ENCODE measurements around the gene PLAC9. TPM values are rescaled to one million over a fixed set of nuclear protein-coding genes. Genes with fewer than 3 reads are reported as not detected.
"Not testable (repeated sequence)": the region's sequence is repeated elsewhere in the genome, so short reads cannot be mapped to it uniquely, and the experiment has no call there.

Gene PLAC9, protein sequence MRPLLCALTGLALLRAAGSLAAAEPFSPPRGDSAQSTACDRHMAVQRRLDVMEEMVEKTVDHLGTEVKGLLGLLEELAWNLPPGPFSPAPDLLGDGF
- not detected for total RNA-seq

DNA sequence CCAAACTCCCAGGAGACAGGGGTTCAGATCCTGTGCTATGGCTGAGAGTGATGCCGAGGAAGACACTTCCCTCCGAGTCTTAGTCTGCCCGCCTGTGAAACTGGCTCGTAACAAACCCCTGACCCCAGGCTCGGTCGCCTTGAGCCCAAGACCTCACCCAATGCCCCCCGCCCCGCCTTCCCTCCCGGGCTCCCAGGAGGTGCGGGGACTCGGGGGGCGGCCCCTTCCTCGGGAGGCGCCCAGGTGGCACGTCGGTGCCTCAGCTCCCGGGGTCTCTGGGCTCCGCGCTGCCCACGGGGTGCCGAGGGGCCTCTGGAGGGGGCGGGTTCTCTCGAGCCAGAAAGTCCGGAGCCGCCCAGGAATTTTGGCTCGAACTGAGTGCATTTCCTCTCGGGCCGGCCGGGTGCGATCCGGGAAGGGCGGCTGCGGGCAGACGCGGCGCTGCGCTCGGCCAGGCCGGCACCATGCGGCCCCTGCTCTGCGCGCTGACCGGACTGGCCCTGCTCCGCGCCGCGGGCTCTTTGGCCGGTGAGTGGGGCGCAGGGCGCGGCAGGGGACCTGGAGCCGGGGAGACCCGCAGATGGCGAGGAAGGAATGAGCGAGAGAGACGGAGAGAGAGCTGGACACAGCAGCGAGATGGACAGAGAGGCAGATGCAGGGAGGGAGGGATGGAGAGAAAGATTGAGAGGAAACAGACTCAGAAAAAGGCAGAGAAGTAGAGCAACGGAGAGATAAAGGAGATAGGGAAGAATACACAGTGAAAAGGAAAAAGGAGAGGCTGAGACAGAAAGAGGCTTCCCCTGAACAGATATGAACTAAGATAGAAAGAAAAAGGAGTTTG is at the start of gene PLAC9:
Gene PLAC9, plus strand, starts transcription at position 432 of the 841 bp plus-strand sequence. Its CDS starts 33 bp downstream, at position 465.
- no peak within 1 kb of the TSS for H3K4me3 Mint-ChIP-seq
- peaks cover 29% of the 10 kb centered on the region for H3K27me3 Mint-ChIP-seq (ENCODE audit: low read depth)
- intact Hi-C loops (cut with micrococcal nuclease) = no loop called here

GRCh38 chr10:80090121-80090520 is 42.4 kb upstream of the PLAC9 start:
- H3K27me3 Mint-ChIP-seq (ENCODE audit: low read depth) = no peaks in the 10 kb centered on the region
- no peaks in the 10 kb centered on the region for H3K9me3 Mint-ChIP-seq
- H3K36me3 Mint-ChIP-seq (ENCODE audit: low read depth) = no peaks in the 10 kb centered on the region
- intact Hi-C loops (cut with micrococcal nuclease) = no loop called here
- no peak for DNase-seq
- no peak overlapping the region for H3K4me3 Mint-ChIP-seq
- H3K27ac Mint-ChIP-seq = no peak overlapping the region
- H3K4me1 Mint-ChIP-seq (ENCODE audit: low read depth) = no peaks in the 10 kb centered on the region
- CTCF ChIA-PET = interaction anchor here (2.3 kb wide), 1 partner anchor 43 kb away, joined by 9 read pairs; no protein-coding TSS in a partner anchor

More for the DNA sequence above, at the start of gene PLAC9:
- no peaks in the 10 kb centered on the region for H3K9me3 Mint-ChIP-seq
- no peaks in the 10 kb centered on the region for H3K36me3 Mint-ChIP-seq (ENCODE audit: low read depth)
- CTCF ChIA-PET = interaction anchor here (0.9 to 1.3 kb wide), 2 partner anchors 12 to 90 kb away, joined by 3 to 5 read pairs; no protein-coding TSS in a partner anchor
- no peak for DNase-seq
- no peak within 1 kb of the TSS for H3K27ac Mint-ChIP-seq
- peaks cover 4% of the 10 kb centered on the region for H3K4me1 Mint-ChIP-seq (ENCODE audit: low read depth)

DNA sequence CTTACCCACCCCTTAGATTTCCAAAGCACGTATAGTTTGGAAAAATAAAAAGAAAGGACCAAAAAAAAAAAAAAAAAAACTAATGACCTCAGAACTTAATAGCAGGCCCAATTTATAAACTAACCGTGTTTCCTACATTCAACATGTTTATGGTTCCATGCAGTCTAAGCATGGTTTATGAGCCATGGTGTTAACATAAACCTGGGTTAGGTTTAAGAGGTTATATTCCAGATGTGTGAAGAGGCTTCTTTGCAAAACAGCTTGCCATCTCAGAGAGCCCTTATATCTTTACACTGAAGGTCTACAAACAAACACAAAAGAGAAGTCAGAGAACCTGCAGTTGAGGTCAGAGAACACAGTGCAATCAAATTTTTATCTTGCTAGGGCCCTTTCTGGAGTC is 38.3 kb upstream of the PLAC9 start:
- intact Hi-C loops (cut with micrococcal nuclease) = no loop called here
- Mint-ChIP-seq H3K27ac (no peak overlapping the region), H3K36me3 (ENCODE audit: low read depth) (peaks cover 1% of the 10 kb centered on the region), H3K4me3 (no peak overlapping the region), H3K27me3 (ENCODE audit: low read depth) (no peaks in the 10 kb centered on the region), H3K9me3 (no peaks in the 10 kb centered on the region), H3K4me1 (ENCODE audit: low read depth) (no peaks in the 10 kb centered on the region)
- DNase-seq = no peak
- CTCF ChIA-PET = no interaction called here

GRCh38 chr10:80098272-80098671 is 34.3 kb upstream of the PLAC9 start:
- DNase-seq; H3K4me3 Mint-ChIP-seq; H3K27ac Mint-ChIP-seq; intact Hi-C loops (cut with micrococcal nuclease); H3K27me3 Mint-ChIP-seq (ENCODE audit: low read depth); CTCF ChIA-PET; H3K4me1 Mint-ChIP-seq (ENCODE audit: low read depth); H3K36me3 Mint-ChIP-seq (ENCODE audit: low read depth); H3K9me3 Mint-ChIP-seq: not testable (repeated sequence)

GRCh38 chr10:80099295-80099694 is 33.2 kb upstream of the PLAC9 start:
- H3K4me1 Mint-ChIP-seq (ENCODE audit: low read depth); H3K27me3 Mint-ChIP-seq (ENCODE audit: low read depth); H3K9me3 Mint-ChIP-seq; DNase-seq; intact Hi-C loops (cut with micrococcal nuclease); H3K27ac Mint-ChIP-seq; H3K36me3 Mint-ChIP-seq (ENCODE audit: low read depth); H3K4me3 Mint-ChIP-seq; CTCF ChIA-PET: not testable (repeated sequence)

GRCh38 chr10:80100116-80100515 is 32.4 kb upstream of the PLAC9 start:
- H3K4me3 Mint-ChIP-seq = no peak overlapping the region
- H3K9me3 Mint-ChIP-seq = no peaks in the 10 kb centered on the region
- peaks cover 1% of the 10 kb centered on the region for H3K36me3 Mint-ChIP-seq (ENCODE audit: low read depth)
- intact Hi-C loops (cut with micrococcal nuclease) = no loop called here
- peaks cover 13% of the 10 kb centered on the region for H3K4me1 Mint-ChIP-seq (ENCODE audit: low read depth)
- CTCF ChIA-PET = no interaction called here
- DNase-seq = no peak
- no peaks in the 10 kb centered on the region for H3K27me3 Mint-ChIP-seq (ENCODE audit: low read depth)
- H3K27ac Mint-ChIP-seq = no peak overlapping the region

GRCh38 chr10:80100861-80101695 is 31.5 kb upstream of the PLAC9 start:
- no peak overlapping the region for H3K27ac Mint-ChIP-seq
- H3K27me3 Mint-ChIP-seq (ENCODE audit: low read depth) = no peaks in the 10 kb centered on the region
- CTCF ChIA-PET = no interaction called here
- peaks cover 13% of the 10 kb centered on the region for H3K4me1 Mint-ChIP-seq (ENCODE audit: low read depth)
- no peaks in the 10 kb centered on the region for H3K9me3 Mint-ChIP-seq
- intact Hi-C loops (cut with micrococcal nuclease) = no loop called here
- peaks cover 1% of the 10 kb centered on the region for H3K36me3 Mint-ChIP-seq (ENCODE audit: low read depth)
- no peak for DNase-seq
- no peak overlapping the region for H3K4me3 Mint-ChIP-seq

GRCh38 chr10:80104066-80104926 is 28.2 kb upstream of the PLAC9 start:
- H3K36me3 Mint-ChIP-seq (ENCODE audit: low read depth) = peaks cover under 1% of the 10 kb centered on the region
- CTCF ChIA-PET = interaction anchor here (1.1 kb wide), 1 partner anchor 16 kb away, joined by 3 read pairs; no protein-coding TSS in a partner anchor
- peaks cover 13% of the 10 kb centered on the region for H3K4me1 Mint-ChIP-seq (ENCODE audit: low read depth)
- no peak overlapping the region for H3K4me3 Mint-ChIP-seq
- H3K27ac Mint-ChIP-seq = no peak overlapping the region
- DNase-seq = no peak
- peaks cover 13% of the 10 kb centered on the region for H3K9me3 Mint-ChIP-seq
- H3K27me3 Mint-ChIP-seq (ENCODE audit: low read depth) = no peaks in the 10 kb centered on the region
- intact Hi-C loops (cut with micrococcal nuclease) = no loop called here

GRCh38 chr10:80108576-80109239 is 23.8 kb upstream of the PLAC9 start:
- peaks cover 2% of the 10 kb centered on the region for H3K36me3 Mint-ChIP-seq (ENCODE audit: low read depth)
- no peak overlapping the region for H3K4me3 Mint-ChIP-seq
- H3K27ac Mint-ChIP-seq = no peak overlapping the region
- CTCF ChIA-PET = interaction anchor here (1.1 kb wide), 2 partner anchors 11 to 62 kb away, joined by 3 read pairs; no protein-coding TSS in a partner anchor
- no peaks in the 10 kb centered on the region for H3K27me3 Mint-ChIP-seq (ENCODE audit: low read depth)
- DNase-seq = no peak
- peaks cover 10% of the 10 kb centered on the region for H3K4me1 Mint-ChIP-seq (ENCODE audit: low read depth)
- H3K9me3 Mint-ChIP-seq = peaks cover 18% of the 10 kb centered on the region
- intact Hi-C loops (cut with micrococcal nuclease) = no loop called here

DNA sequence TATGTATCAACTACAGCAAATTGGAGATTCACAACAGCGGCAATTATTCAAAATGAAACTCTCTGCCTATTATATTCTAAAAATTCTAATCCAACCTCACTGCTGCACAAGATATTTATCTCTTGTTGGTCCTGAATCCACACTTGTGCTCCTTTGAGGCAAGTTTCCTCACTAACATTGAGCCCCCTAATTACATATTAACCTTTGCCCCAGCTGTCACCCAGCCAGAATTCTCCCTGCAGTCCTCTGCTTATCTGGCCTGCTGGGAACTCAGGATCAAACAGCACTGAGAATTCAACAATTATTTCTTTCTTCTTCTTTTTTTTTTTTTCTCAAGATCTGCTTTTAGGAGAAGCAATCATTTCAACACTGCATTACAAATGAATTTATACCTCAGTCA is 21.5 kb upstream of the PLAC9 start:
- DNase-seq = no peak
- Mint-ChIP-seq H3K27ac (no peak overlapping the region), H3K4me3 (no peak overlapping the region), H3K9me3 (peaks cover 18% of the 10 kb centered on the region), H3K4me1 (ENCODE audit: low read depth) (no peaks in the 10 kb centered on the region), H3K36me3 (ENCODE audit: low read depth) (peaks cover 2% of the 10 kb centered on the region), H3K27me3 (ENCODE audit: low read depth) (no peaks in the 10 kb centered on the region)
- CTCF ChIA-PET = no interaction called here
- intact Hi-C loops (cut with micrococcal nuclease) = no loop called here

- intact Hi-C loops (cut with micrococcal nuclease) = no loop called here
- no peaks in the 10 kb centered on the region for H3K36me3 Mint-ChIP-seq (ENCODE audit: low read depth)
- CTCF ChIA-PET = interaction anchor here (0.6 to 1.2 kb wide), 4 partner anchors 11 to 368 kb away, joined by 3 read pairs; no protein-coding TSS in a partner anchor
- H3K27ac Mint-ChIP-seq = no peak overlapping the region
- H3K9me3 Mint-ChIP-seq = no peaks in the 10 kb centered on the region
- H3K27me3 Mint-ChIP-seq (ENCODE audit: low read depth) = no peaks in the 10 kb centered on the region
- no peaks in the 10 kb centered on the region for H3K4me1 Mint-ChIP-seq (ENCODE audit: low read depth)
- H3K4me3 Mint-ChIP-seq = no peak overlapping the region
- no peak for DNase-seq
Measured at GRCh38 chr10:80118669-80119068, 13.9 kb upstream of the PLAC9 start.
